ENCODE measurements around the gene GSTA4. TPM values are rescaled to one million over a fixed set of nuclear protein-coding genes. Genes with fewer than 3 reads are reported as not detected.

The GSTA4 gene, protein sequence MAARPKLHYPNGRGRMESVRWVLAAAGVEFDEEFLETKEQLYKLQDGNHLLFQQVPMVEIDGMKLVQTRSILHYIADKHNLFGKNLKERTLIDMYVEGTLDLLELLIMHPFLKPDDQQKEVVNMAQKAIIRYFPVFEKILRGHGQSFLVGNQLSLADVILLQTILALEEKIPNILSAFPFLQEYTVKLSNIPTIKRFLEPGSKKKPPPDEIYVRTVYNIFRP
- total RNA-seq = 40.1 and 40.6 TPM in 2 replicates
- 34.4 TPM for polyA plus RNA-seq (2012)

DNA sequence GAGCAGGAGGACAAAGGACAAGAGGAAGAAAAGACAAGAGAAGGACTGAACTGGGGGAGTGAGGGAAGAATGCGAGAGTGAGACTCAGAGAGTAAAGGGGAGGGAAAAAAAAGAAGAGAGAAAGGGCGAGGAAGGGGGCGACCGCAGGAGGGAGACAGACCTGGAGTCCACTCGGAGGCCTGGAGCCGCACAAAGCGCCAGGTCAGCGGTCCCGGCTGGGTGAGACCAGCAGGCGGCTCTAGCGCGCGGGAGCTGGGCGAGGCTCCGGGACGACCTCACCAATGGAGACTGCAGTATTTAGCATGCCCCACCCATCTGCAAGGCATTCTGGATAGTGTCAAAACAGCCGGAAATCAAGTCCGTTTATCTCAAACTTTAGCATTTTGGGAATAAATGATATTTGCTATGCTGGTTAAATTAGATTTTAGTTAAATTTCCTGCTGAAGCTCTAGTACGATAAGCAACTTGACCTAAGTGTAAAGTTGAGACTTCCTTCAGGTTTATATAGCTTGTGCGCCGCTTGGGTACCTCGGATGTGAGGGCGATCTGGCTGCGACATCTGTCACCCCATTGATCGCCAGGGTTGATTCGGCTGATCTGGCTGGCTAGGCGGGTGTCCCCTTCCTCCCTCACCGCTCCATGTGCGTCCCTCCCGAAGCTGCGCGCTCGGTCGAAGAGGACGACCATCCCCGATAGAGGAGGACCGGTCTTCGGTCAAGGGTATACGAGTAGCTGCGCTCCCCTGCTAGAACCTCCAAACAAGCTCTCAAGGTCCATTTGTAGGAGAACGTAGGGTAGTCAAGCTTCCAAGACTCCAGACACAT, at the start of gene GSTA4:
GSTA4 (minus strand) TSS at position 196 of the 824 bp plus-strand sequence. CDS start 1,041 bp downstream, outside the sequence.
- peak; percentile 98 for DNase-seq (ENCODE audit: low read depth)

DNA sequence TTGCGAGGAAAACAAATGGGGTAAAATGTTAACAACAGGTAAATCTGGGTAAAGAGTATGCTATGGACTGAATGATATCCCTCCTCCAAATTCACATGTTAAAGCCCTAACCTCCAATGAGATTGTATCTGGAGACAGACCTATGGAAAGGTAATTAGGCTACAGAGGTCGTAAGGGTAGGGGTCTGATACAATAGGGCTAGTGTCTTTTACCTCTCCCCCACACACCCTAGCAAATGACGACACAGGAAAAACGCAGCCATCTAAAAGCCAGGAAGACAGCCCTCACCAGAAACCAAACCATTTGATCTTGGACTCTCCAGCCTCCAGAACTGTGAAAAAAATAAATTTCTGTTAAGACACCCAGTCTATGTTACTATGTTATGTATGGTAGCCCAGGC, 49.5 kb upstream of the GSTA4 start:
- no peak for DNase-seq (ENCODE audit: low read depth)

DNA sequence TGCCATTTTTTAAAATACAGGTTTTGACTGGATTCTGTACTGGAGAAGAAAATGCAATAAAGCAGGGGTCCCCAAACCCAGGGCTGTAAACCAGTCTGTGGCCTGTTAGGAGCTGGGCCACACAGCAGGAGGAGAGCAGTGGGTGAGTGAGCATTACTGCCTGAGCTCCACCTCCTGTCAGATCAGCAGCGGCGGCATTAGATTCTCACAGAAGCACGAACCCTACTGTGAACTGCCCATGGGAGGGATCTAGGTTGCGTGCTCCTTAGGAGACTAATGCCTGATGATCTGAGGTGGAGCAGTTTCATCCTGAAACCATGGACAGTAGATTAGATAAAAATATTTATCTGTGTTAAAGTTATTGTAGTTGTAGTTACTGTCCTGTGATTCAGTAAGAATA, 49.0 kb upstream of the GSTA4 start:
- DNase-seq (ENCODE audit: low read depth) = peak; percentile 64

DNA sequence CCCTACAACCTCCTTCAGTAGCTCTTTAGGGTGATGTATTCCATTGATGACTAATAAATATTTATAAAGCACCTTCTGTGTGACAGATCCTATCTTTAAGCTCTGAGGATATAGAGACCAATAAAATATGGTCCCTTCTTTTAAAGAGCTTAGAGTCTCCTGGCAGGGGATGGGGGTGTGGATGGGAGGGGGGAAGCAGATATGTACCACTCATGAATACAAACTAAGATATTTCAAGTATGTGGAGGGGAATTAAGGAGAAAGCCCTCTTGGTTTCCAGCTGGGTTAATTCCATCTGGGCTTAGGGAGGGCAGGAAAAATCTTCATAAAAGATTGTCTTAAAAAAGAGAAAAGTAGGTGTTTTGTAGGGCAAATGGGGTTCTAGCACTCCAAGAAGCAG, 48.5 kb upstream of the GSTA4 start:
- DNase-seq (ENCODE audit: low read depth) = peak; percentile 45

DNA sequence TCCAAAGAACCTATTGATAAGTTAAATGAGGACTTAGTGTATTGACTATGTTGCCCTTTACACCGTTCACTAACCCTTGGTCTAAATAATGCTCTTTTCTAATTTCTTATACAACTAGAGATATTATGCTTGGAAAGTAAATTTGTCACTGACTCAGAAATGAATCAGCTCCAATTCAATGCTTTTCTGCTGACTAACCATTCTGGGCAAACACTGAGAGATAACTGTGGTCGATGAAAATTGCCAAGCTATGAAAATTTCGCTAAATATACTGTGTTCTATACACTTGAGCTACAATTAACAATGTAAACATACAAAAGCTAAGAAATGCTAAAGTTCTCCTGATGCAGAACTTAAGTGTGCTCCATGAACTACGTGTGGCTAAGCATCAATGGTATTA, 47.0 kb upstream of the GSTA4 start:
- DNase-seq (ENCODE audit: low read depth) = peak; percentile 71

DNA sequence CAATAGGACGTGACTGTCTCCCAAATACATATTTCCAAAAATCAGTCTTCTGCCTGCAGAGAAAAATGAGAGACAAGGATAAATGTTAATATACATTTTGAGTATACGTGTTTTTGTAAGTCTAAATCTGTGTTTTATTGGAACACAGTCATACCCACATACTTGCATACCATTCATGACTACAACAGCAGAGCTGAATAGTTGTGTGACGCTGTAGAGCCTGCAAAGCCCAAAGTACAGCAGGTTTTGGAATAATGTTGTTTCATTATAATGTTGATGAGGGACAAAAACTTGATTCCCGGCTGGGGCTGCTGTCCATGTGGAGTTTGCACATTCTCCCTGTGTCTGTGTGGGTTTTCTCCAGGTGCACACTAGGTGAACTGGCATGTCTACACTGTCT, 46.3 kb upstream of the GSTA4 start:
- peak; percentile 7 for DNase-seq (ENCODE audit: low read depth)

DNA sequence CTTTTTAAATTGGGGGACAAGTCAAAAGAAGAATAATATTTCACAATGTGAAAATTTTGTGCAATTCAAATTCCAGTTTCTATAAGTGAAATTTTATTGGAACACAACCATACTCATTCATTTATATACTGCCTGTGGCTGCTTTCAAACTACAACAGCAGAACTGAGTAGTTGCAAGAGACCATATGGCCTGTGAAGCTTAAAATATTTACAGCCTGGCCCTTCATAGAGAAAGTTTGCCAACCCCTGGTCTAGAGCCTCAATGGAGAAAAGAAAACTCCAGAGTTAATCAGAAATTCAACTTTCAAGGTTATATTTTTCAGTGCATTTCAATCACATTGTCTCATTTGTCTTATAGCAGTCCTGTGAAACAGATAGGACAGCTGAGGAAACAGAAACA, 43.5 kb upstream of the GSTA4 start:
- DNase-seq (ENCODE audit: low read depth) = no peak

DNA sequence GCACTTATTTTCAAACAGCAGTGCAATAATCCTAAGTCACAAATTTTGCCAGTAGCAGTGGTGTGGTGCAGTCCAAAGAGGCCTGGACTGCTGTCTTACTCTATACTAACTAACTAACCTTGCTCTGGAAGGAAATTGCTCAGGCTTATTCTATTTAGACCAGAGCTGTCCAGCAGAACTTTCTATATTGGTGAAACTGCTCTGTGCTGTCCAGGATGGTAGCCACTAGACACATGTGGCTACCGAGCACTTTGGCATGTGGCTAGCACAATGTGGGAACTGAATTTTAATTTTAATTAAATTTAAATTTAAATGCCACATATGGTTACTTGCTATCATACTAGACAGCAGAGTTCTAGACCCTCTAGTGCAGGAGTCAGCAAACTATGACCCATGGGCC, 43.1 kb upstream of the GSTA4 start:
- peak; percentile 35 for DNase-seq (ENCODE audit: low read depth)

DNA sequence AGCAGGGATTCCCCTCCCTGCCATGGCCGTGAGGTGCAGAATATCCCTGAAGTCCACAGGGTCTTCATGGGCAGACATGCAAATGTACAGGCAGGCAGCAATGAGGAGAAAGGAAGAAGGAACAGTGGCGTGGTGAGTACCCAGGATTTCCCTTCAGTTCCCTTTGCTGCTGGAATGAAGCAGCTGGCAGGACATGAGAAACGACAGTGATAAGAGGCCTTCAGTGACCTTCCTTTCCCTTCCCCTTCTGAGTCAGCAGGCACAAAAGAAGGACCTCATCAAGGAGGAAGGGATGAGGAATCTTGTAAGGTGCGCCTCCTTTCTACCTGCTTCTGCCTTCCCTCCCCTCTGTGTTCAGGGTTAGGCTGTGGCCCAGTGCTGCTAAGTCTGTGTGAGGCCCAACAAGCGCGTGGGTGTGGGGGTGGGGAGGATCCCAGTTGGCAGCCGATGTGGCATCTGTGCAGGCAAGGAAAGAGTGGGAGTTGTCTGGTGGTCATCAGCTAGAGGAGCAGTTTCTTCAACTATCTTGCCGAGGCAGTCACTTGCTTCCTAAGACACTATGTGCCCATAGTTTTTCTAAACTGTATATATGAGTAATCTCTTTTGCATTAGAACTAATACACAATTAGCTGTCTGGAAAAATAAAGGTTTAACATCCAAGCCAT, 40.6 kb upstream of the GSTA4 start:
- DNase-seq (ENCODE audit: low read depth) = peak; percentile 18

DNA sequence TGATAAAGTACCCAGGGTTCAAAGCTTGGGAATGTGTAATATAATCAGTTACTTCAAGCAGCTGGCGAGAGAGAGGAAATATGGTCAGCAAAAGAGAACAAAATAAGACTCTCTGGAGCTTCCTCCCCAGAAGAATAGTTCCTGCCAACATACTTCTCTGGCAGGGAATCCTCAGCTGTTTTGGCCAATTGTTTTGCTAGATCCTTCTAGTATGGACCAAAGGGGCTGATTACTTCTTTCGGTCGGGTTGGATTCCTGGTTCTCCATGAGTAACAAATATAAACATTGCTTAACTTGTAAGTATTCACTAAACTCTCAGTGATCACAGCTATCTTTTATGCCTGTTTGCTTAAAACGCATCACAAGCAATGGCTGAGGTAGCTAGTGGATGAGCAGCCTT, 38.7 kb upstream of the GSTA4 start:
- peak; percentile 77 for DNase-seq (ENCODE audit: low read depth)

DNA sequence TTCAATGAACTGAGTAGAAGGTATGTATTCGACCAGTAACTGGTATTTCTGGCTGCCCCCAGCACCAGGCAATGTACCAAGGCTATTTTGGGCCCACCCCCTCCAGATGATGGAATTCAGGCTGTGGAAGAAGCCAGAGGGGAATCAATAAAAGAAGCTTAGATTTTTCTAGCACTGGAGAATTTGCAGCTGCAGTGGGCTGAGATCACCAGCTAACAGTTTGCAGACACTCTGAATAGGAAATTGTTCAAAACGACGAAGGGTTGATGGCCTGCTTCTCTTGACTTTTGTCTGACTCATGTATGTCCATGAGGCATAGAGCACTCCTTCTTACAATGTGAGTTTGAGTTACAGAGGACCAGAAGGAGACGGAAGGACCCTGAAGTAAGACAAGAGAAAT, 37.8 kb upstream of the GSTA4 start:
- peak; percentile 12 for DNase-seq (ENCODE audit: low read depth)

DNA sequence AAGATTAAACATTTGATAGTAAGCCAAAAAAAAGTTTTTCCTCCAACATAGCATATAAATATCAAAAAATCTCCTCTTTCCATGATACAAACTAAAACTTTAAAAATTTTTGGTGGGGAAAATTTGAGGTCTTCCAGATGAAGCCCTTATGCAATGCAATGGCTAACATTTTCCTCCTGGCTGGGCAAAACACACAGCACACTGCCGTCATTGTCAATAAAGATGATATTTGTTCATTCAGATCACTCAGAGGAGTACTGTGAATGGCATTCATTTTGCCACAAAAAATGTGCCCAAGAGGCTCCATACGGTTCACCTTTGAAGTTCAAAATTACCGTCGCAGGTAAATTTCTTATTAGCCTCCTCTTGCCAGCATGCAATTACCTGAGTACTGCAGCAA, 36.2 kb upstream of the GSTA4 start:
- no peak for DNase-seq (ENCODE audit: low read depth)

DNA sequence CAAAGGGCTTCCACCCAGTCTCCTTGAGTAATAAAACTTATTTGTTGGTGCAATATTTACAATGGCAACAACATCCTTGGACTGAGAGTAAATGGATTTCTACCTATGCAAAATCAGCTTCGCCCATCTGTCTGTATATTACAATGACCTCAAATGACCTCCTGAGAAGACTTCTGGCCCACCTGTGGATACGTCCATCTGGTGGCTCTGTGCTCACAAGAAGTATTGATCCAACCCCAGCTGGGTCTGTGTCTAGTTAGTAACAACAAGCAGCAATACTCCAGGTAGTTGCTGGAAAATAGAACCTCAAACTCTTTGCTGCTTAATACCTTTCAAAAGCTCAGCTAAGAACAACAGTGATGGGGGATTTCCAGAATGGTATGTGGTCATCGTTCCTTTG, 34.7 kb upstream of the GSTA4 start:
- DNase-seq (ENCODE audit: low read depth) = no peak

DNA sequence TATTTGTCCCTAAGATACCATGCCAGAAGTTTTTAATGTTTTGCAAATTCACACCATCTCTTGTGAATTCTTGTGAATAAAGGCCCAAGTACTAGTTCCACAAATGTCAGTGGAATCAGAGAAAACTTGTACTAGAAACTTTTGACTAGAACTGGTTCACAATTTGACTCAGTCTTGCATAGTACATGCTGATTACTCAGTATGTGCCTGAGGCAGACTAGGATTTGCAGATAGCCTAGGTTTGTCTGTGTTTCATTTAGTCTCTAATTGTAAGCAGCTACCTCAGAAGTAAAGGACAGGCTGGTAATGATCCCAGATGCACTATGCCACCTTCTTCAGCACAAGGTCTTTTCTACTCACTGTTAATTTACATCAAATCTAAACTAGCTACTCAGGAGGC, 34.2 kb upstream of the GSTA4 start:
- no peak for DNase-seq (ENCODE audit: low read depth)

DNA sequence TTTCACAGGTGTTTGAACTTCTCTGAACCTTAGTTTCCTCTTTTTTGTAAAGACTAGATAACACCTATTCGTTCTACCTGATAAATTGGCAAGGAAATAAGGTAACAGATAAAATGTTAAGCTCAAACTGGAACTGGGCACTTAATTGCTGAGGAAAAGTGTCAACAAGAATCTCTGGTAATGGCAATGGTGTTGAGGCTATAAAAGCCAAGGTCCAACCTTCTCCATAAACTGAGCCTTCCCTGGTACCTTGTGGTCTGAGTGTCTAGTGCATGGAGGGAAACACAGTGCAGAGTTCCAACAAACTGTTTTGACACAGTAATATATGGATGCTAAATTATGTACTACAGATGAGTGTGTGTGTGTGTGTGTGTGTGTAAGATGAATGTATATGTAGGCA, 33.4 kb upstream of the GSTA4 start:
- no peak for DNase-seq (ENCODE audit: low read depth)

DNA sequence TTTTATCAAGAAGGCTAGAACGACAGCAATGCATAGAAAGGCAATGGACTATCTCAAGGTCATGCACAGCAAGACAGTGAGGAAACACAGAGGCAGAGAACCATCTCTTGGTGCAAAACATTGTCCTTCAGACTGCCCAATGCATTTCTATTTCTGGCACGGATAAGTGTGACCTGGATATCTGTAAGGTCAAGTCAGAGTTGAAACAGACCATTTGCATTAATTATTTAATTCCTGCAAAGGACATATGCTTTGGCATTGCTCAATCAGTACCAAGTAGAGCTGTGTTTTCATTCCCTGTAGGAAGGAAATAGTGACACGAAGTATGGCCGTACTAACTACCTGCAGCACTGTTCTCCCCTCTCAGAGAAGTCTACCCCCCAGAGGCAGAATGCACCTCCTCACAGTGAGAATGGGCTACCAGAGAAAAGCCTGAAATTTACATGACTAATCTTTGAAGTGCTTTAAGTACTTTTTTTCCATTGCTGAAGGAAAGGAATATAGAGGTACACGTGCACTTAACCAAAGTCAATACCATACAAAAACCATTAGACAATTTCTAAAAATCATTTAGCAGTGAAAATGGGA, 32.1 kb upstream of the GSTA4 start:
- DNase-seq (ENCODE audit: low read depth) = no peak

DNA sequence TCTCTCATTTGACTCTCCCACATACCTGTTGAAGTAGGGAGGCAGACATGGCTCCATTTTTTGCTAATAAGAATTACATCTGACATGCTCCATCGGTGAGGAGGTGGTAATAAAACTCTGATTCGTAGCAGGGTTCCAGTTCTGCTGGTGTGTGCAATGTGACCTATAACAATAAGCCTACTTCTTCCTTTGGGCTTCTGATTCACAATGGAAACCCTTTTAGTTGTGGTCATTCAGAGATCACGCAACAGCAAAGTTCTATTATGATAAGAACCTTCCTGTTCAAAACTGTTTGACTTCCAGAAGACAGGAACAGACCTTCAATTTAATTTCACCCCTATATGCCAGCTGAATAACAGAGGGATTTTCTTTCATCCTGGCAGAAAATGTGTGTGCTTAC, 31.4 kb upstream of the GSTA4 start:
- no peak for DNase-seq (ENCODE audit: low read depth)

DNA sequence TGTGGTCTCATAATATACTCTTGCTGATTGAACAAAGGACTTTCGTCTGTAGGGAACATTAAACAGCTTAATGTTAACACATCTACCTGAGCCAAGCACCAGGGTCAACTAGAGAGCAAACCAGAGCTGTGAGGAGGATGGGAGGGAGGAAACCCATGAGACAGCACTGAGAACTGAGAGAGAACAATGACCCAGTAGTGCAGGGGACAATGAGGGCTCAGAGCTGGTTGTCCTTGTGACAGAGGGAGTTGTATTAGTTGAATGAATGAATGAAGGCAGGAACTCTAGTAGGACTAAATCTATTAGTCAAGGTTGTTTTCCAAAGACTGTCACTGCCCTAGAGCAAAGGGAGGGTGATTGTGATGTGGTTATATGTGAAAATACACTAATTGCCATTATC, 28.2 kb upstream of the GSTA4 start:
- DNase-seq (ENCODE audit: low read depth) = no peak

DNA sequence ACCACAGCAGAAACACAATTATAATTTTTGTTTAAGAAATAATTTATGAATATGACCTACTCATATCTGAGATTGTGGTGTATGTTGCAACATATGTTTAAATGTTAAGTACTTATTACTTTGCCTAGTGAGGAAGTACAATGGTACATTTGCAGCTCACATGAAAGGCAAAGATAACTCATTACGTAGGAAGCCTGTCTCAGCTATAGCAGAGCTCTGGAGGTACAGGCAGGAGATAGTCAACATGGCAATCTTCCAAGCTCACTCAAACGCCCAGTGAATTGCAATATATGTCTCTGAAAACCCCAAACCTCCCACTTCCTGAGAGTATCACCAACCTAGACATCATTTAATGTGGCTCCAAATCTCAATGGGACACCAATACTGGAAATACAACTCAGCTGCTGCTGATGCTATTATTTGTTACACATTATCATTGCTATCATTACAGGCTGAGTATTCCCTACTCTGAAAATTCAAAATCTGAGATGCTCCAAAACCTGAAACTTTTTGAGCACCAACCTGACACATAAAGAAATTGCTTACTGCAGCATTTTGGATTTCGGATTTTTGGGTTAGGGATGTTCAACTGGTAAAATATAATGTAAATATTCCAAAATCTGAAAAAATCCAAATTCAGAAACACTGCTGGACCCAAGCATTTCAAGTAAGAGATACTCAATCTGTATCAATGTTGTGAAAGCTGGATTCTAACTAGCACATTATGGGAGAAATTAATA, 25.1 kb upstream of the GSTA4 start:
- no peak for DNase-seq (ENCODE audit: low read depth)

DNA sequence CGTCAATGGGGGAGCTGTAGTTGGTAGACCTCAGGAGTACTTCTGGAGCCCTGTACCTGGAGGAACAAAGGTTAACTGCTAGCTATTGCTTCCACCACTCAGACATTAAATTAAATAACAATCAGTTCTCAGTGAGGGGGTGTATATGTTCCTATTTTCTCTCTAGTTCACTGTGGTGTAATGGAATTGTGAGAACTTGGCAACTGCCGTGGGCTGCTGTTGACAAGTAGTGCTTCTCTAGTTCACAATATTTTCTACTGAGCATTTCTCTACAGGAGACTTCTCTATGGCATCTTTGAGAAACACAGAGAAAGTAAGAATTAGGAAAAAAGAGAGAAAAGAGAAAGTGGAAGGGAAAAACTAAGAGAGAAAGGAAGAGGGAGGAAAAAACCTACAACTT, 23.4 kb upstream of the GSTA4 start:
- no peak for DNase-seq (ENCODE audit: low read depth)

DNA sequence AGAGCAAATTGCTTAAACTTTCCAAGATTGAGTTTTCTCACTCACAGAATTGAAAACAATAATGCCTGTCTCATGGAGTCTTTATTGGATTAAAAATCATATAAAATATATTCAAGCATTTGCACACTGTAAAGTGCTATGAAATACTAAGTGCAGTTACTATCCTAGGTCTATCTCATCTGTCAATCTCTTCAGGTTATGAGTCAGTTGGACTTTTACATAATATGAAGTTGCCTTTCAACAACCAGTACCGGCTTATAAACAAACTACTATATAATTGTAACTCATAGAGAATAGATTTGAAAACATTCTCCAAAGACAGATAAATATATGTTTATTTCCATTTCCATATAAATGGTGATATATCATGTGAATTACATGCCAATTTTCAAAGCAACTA, 20.4 kb upstream of the GSTA4 start:
- no peak for DNase-seq (ENCODE audit: low read depth)
